Measurements from ENCODE around the gene UCHL3. TPM values are rescaled to one million over a fixed set of nuclear protein-coding genes. Genes with fewer than 3 reads are reported as not detected.

UCHL3 gene
- total and polyA plus RNA-seq, 2 of the 4 experiments (the other 2 are of a cell fraction): 63.8 to 68.3 TPM

DNA sequence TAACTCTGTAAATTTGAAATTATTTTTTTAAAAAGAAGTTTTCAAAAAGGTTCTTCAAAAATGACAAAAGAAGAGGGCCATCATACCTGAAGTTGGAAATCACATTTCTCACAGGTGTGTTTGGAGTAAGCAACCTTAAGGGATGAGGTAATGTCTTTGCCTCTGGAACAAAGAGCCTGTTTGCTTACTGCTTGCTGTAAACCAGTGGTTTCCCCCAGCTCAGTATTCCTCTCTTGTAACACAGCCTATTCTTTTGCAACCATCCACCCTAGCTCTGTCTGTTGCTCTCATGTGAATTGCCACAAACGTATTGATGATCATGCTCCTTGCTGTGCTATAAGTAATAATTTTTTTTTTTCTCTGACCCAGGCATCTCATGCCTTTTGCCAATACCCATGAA, 38.1 kb downstream of the UCHL3 start:
- H2AK5ac ChIP-seq (ENCODE audit: low read depth, low read length): peak overlapping the region; percentile 7; the same call in 1 of the 2 replicates
- ChIA-PET POLR2A (ENCODE audit: unreplicated experiment) (no interaction called here), CTCF (no interaction called here)
- no peak overlapping the region for H3K4ac ChIP-seq (ENCODE audit: low read depth, low read length)
- H3K4me3 ChIP-seq (ENCODE audit: insufficient read depth, low read depth, low read length): no peak overlapping the region
- no peak overlapping the region for H4K91ac ChIP-seq (ENCODE audit: insufficient read depth, low read depth, low read length)
- H3K9ac ChIP-seq (ENCODE audit: low read depth, low read length): no peak overlapping the region
- no peak overlapping the region for H2BK120ac ChIP-seq (ENCODE audit: low read depth, low read length)
- H3K79me1 ChIP-seq (ENCODE audit: low read depth in 1 of 2, low read length in 2 of 2): peaks cover 3 to 12% of the 10 kb centered on the region in 2 experiments; a peak in 2 of 4 replicates
- H3K27ac ChIP-seq (ENCODE audit: insufficient read depth, low read length): no peak overlapping the region
- H3K4me2 ChIP-seq (ENCODE audit: low read depth, low read length): no peak overlapping the region
- no peak overlapping the region for H2BK20ac ChIP-seq (ENCODE audit: low read depth, low read length)
- no peak overlapping the region for H2AK9ac ChIP-seq (replicated peaks; ENCODE audit: low read depth, low read length, poor library complexity)
- H3K18ac ChIP-seq (ENCODE audit: low read depth, low read length): no peak overlapping the region
- intact Hi-C loops (cut with micrococcal nuclease) (no loop called here), in situ Hi-C loops (cut with MboI; ENCODE audit: low sequenced_read_pairs) (no loop called here), dilution Hi-C loops (cut with HindIII; ENCODE audit: low sequenced_read_pairs, unreplicated experiment) (no loop called here)
- no CpG with 5 or more reads among the region's 1 CpG for WGBS, 2 experiments (ENCODE audit: extremely low coverage in 2 of 2, insufficient read length in 1 of 2)
- no peak overlapping the region; the same call in 2 of the 3 replicates for H2BK15ac ChIP-seq (ENCODE audit: low read depth, low read length)
- ATAC-seq (ENCODE audit: low read depth) (no peak), DNase-seq (peak; percentile 4)
- peaks cover 6% of the 10 kb centered on the region; the same call in 1 of the 2 replicates for H3K9me3 ChIP-seq (ENCODE audit: control insufficient read depth, insufficient read depth, low read length)
- H4K20me1 ChIP-seq (ENCODE audit: insufficient read depth, low read length): no peaks in the 10 kb centered on the region
- no peak for TF ChIP-seq RAD21 (IDR thresholded peaks at IDR 0.05; ENCODE audit: low read length)
- no peak for TF ChIP-seq MXI1 (IDR thresholded peaks at IDR 0.05; ENCODE audit: borderline replicate concordance, low read depth, low read length)
- TF ChIP-seq, protein P1, sequence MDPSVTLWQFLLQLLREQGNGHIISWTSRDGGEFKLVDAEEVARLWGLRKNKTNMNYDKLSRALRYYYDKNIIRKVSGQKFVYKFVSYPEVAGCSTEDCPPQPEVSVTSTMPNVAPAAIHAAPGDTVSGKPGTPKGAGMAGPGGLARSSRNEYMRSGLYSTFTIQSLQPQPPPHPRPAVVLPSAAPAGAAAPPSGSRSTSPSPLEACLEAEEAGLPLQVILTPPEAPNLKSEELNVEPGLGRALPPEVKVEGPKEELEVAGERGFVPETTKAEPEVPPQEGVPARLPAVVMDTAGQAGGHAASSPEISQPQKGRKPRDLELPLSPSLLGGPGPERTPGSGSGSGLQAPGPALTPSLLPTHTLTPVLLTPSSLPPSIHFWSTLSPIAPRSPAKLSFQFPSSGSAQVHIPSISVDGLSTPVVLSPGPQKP (IDR thresholded peaks at IDR 0.05; ENCODE audit: borderline replicate concordance, low read depth, low read length): no peak
- TF ChIP-seq BHLHE40 (IDR thresholded peaks at IDR 0.05; ENCODE audit: low read depth, low read length): no peak
- no peak for TF ChIP-seq POLR2A (IDR thresholded peaks at IDR 0.05; ENCODE audit: low read depth, low read length)
- no peak for TF ChIP-seq SMC3 (IDR thresholded peaks at IDR 0.05; ENCODE audit: low read depth, low read length)
- TF ChIP-seq MAZ (IDR thresholded peaks at IDR 0.05; ENCODE audit: borderline replicate concordance, low read depth, low read length): no peak
- no peak for TF ChIP-seq MAFK (IDR thresholded peaks at IDR 0.05; ENCODE audit: low read depth, low read length)
- no peak for TF ChIP-seq CEBPB (IDR thresholded peaks at IDR 0.05; ENCODE audit: low read depth, low read length)
- no peak for TF ChIP-seq FOS (IDR thresholded peaks at IDR 0.05; ENCODE audit: low read depth, low read length)
- TF ChIP-seq, protein P2, sequence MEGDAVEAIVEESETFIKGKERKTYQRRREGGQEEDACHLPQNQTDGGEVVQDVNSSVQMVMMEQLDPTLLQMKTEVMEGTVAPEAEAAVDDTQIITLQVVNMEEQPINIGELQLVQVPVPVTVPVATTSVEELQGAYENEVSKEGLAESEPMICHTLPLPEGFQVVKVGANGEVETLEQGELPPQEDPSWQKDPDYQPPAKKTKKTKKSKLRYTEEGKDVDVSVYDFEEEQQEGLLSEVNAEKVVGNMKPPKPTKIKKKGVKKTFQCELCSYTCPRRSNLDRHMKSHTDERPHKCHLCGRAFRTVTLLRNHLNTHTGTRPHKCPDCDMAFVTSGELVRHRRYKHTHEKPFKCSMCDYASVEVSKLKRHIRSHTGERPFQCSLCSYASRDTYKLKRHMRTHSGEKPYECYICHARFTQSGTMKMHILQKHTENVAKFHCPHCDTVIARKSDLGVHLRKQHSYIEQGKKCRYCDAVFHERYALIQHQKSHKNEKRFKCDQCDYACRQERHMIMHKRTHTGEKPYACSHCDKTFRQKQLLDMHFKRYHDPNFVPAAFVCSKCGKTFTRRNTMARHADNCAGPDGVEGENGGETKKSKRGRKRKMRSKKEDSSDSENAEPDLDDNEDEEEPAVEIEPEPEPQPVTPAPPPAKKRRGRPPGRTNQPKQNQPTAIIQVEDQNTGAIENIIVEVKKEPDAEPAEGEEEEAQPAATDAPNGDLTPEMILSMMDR (conservative IDR thresholded peaks at IDR 0.05; ENCODE audit: low read depth, low read length): no peak
- TF ChIP-seq RCOR1 (IDR thresholded peaks at IDR 0.05; ENCODE audit: insufficient replicate concordance, low read length): no peak
- TF ChIP-seq CHD1 (IDR thresholded peaks at IDR 0.05; ENCODE audit: low read depth, low read length): no peak
- TF ChIP-seq, protein P3, sequence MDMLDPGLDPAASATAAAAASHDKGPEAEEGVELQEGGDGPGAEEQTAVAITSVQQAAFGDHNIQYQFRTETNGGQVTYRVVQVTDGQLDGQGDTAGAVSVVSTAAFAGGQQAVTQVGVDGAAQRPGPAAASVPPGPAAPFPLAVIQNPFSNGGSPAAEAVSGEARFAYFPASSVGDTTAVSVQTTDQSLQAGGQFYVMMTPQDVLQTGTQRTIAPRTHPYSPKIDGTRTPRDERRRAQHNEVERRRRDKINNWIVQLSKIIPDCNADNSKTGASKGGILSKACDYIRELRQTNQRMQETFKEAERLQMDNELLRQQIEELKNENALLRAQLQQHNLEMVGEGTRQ (IDR thresholded peaks at IDR 0.05; ENCODE audit: low read depth, low read length): no peak
- no peak for TF ChIP-seq NFE2L2 (IDR thresholded peaks at IDR 0.05; ENCODE audit: low read depth, low read length)
- no peak for TF ChIP-seq RFX5 (IDR thresholded peaks at IDR 0.05; ENCODE audit: low read depth, low read length)
- H3K56ac ChIP-seq (ENCODE audit: extremely low read depth, insufficient read depth, low read length): no peak overlapping the region
- peaks cover 6% of the 10 kb centered on the region for H3K36me3 ChIP-seq (ENCODE audit: control insufficient read depth, insufficient read depth, low read length)
- no peak overlapping the region for H4K5ac ChIP-seq (ENCODE audit: low read depth, low read length)
- no peak overlapping the region for H2AFZ ChIP-seq (replicated peaks; ENCODE audit: low read length, poor library complexity)
- H3K27me3 ChIP-seq (ENCODE audit: control insufficient read depth, insufficient read depth, low read length): no peaks in the 10 kb centered on the region
- H3K9me1 ChIP-seq (ENCODE audit: insufficient read depth, low read length): peaks cover 3% of the 10 kb centered on the region; the same call in 1 of the 2 replicates
- H2BK5ac ChIP-seq (ENCODE audit: low read depth, low read length, poor library complexity, severe bottlenecking): no peak overlapping the region
- no peaks in the 10 kb centered on the region for H3K4me1 ChIP-seq (ENCODE audit: control insufficient read depth, insufficient read depth, low read length)
- no peak overlapping the region for H3K23ac ChIP-seq (ENCODE audit: low read depth, low read length)
- no TSS peak for BruUV-seq (replicated peaks)
- no peak overlapping the region for H4K8ac ChIP-seq (ENCODE audit: low read depth in 2 of 2, low read length in 2 of 2)
- peak overlapping the region; percentile 7; the same call in 1 of the 2 replicates for H3K14ac ChIP-seq (replicated peaks; ENCODE audit: low read depth, low read length)
